Mucosa of descending colon (tissue), 3 donors: ENCODE measurements around the gene NEO1. TPM values are rescaled to one million over a fixed set of nuclear protein-coding genes. Genes with fewer than 3 reads are reported as not detected.

ENCODE experiments used
- ATAC-seq: fragments of 200-7000 bp; cut with Tn5 transposase; one replicate; pipeline ENCODE4 v1.9.1; 2020; ENCODE audit warnings: mild to moderate bottlenecking, moderate library complexity
- DNase-seq, 3 donors: peaks; one replicate each; pipeline ENCODE4 v3.0.0-alpha.2; 2020
- H3K36me3 ChIP-seq: fragments of 200-600 bp; one replicate; pipeline ENCODE4 v1.8.0; 2021; ENCODE audit warnings: low read depth, mild to moderate bottlenecking
- H3K4me1 ChIP-seq: fragments of 200-600 bp; one replicate; pipeline ENCODE4 v1.8.0; 2021; ENCODE audit warnings: low read depth, mild to moderate bottlenecking
- H3K4me3 ChIP-seq: fragments of 200-600 bp; one replicate; pipeline ENCODE4 v1.8.0; 2021; ENCODE audit warnings: mild to moderate bottlenecking
- H3K9me3 ChIP-seq: fragments of 200-600 bp; one replicate; pipeline ENCODE4 v1.8.0; 2021; ENCODE audit warnings: mild to moderate bottlenecking
- intact Hi-C, 2 donors: fragments of 100-400 bp; cut with DNase I in 1 of 2; cut with micrococcal nuclease in 1 of 2; formaldehyde crosslinking; loops; one replicate each; pipeline versions ENCODE4 v1.11.0 to v1.11.1; 2022; cut with DNase I, micrococcal nuclease
- long read RNA-seq, 2 donors: library from polyadenylated mRNA; unstranded; transcript quantifications; one replicate each; pipeline ENCODE4 v2.0.0, GENCODE V29; 2019 to 2021
- total RNA-seq, 3 donors: library from RNA; stranded (reverse); fragmentation: NEBNext Ultra II Directional in 2 of 3; extraction: Animal tissue kit (Norgen Biotek cat#: 25700) in 2 of 3; gene quantifications; one replicate each; pipeline versions ENCODE4 v1.2.1 to v1.2.4, GENCODE V29; 2021 to 2023
- TF ChIP-seq, protein P1 (sequence below): fragments of 200-600 bp; IDR thresholded peaks from one replicate; pipeline ENCODE4 v1.8.0; 2022; ENCODE audit warnings: antibody characterized with exemption, mild to moderate bottlenecking
- donor health status: DM: no; HTN: no; CAD: no; lungs with moderate emphysema.
- donor health status: DM: no; HTN: no; CAD: no.
- donor health status: DM: no; HTN: yes; CAD: no.

Gene NEO1, protein sequence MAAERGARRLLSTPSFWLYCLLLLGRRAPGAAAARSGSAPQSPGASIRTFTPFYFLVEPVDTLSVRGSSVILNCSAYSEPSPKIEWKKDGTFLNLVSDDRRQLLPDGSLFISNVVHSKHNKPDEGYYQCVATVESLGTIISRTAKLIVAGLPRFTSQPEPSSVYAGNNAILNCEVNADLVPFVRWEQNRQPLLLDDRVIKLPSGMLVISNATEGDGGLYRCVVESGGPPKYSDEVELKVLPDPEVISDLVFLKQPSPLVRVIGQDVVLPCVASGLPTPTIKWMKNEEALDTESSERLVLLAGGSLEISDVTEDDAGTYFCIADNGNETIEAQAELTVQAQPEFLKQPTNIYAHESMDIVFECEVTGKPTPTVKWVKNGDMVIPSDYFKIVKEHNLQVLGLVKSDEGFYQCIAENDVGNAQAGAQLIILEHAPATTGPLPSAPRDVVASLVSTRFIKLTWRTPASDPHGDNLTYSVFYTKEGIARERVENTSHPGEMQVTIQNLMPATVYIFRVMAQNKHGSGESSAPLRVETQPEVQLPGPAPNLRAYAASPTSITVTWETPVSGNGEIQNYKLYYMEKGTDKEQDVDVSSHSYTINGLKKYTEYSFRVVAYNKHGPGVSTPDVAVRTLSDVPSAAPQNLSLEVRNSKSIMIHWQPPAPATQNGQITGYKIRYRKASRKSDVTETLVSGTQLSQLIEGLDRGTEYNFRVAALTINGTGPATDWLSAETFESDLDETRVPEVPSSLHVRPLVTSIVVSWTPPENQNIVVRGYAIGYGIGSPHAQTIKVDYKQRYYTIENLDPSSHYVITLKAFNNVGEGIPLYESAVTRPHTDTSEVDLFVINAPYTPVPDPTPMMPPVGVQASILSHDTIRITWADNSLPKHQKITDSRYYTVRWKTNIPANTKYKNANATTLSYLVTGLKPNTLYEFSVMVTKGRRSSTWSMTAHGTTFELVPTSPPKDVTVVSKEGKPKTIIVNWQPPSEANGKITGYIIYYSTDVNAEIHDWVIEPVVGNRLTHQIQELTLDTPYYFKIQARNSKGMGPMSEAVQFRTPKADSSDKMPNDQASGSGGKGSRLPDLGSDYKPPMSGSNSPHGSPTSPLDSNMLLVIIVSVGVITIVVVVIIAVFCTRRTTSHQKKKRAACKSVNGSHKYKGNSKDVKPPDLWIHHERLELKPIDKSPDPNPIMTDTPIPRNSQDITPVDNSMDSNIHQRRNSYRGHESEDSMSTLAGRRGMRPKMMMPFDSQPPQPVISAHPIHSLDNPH (N-terminal part only)
- total RNA-seq: 100 to 1,000 TPM; 106 to 188 (median 166) TPM
- long read RNA-seq, donor 1, partial matches to known transcripts: 12 of 24 reads
- long read RNA-seq, donor 1, other reads (novel, unspliced or antisense): 10 of 24 reads
- long read RNA-seq, donor 2, partial matches to known transcripts: 3 of 8 reads
- long read RNA-seq, donor 2, other reads (novel, unspliced or antisense): 4 of 8 reads

DNA sequence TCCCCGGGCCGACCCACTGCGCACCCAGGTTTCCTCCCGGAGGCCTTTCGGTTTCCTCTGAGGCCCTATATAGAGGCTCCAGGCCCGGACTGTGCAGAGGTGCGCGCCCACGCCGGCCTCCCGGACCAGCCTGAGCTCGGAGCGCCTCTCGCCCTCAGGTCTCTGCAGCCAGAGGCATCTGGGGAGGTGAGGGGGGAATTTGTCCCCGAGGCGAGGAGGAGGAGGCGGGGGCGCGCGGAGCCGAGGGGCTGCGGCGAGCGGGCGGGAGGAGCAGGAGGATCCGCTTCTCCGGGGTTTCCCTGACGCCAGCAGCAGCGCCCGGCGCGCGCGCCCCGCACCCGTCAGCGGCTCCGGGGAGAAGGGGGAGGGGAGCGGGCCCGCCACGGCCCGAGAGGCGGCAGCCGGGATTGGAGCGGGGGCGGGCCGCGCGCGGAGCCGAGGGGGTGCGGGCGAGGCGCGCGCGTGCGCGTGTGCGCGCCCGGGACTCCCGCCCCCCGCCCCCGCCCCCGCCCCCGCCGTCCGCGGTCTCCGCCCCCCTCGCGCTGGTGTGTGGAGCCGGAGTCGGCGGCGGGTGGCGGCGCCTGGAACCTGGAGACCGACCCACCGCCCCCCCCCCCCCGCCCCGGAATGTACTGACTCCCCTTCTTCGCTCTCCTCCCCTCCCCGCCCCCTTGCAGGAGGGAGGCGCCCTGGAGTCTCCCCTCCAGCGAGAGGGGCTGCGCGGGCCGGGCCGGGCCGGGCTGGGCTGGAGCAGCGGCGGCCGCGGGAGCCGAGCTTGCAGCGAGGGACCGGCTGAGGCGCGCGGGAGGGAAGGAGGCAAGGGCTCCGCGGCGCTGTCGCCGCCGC is at the start of gene NEO1:
Gene NEO1, plus strand, starts transcription at position 657 of the 846 bp plus-strand sequence. CDS start 213 bp downstream, outside the sequence.
- ATAC-seq (peak; percentile 84), DNase-seq (peak; percentile 89 to 94 (median 90))
- intact Hi-C loops: no loop called here
- Histone ChIP-seq H3K9me3 (no peaks in the 10 kb centered on the region), H3K36me3 (no peaks in the 10 kb centered on the region), H3K4me3 (peak within 1 kb of the TSS; percentile 67), H3K4me1 (peaks cover 23% of the 10 kb centered on the region)
- TF ChIP-seq, protein P1, sequence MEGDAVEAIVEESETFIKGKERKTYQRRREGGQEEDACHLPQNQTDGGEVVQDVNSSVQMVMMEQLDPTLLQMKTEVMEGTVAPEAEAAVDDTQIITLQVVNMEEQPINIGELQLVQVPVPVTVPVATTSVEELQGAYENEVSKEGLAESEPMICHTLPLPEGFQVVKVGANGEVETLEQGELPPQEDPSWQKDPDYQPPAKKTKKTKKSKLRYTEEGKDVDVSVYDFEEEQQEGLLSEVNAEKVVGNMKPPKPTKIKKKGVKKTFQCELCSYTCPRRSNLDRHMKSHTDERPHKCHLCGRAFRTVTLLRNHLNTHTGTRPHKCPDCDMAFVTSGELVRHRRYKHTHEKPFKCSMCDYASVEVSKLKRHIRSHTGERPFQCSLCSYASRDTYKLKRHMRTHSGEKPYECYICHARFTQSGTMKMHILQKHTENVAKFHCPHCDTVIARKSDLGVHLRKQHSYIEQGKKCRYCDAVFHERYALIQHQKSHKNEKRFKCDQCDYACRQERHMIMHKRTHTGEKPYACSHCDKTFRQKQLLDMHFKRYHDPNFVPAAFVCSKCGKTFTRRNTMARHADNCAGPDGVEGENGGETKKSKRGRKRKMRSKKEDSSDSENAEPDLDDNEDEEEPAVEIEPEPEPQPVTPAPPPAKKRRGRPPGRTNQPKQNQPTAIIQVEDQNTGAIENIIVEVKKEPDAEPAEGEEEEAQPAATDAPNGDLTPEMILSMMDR: no peak

DNA sequence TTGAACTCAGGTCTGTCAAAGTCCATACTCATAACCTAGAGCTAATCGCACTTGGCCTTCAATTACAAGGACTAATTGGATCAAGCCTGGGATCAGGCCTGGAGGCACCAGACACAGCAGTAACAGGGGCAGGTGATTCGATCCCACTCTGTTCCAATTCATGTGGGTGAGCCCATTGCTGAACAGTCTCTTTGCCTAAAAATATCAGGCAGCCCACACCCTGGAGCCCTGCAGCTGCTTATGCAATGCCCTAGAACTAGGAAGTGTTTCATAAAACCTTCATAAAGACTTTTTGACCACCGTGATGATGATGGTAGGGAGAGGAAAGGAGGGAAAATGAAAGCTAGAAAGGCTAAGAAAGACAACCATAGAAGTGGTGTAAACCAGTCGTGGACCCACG is 47.8 kb upstream of the NEO1 start:
- intact Hi-C loops: no loop called here
- Histone ChIP-seq H3K4me3 (no peak overlapping the region), H3K36me3 (no peaks in the 10 kb centered on the region), H3K9me3 (no peaks in the 10 kb centered on the region), H3K4me1 (peaks cover 11% of the 10 kb centered on the region)
- TF ChIP-seq, protein P1: no peak
- ATAC-seq (no peak), DNase-seq (no peak)

DNA sequence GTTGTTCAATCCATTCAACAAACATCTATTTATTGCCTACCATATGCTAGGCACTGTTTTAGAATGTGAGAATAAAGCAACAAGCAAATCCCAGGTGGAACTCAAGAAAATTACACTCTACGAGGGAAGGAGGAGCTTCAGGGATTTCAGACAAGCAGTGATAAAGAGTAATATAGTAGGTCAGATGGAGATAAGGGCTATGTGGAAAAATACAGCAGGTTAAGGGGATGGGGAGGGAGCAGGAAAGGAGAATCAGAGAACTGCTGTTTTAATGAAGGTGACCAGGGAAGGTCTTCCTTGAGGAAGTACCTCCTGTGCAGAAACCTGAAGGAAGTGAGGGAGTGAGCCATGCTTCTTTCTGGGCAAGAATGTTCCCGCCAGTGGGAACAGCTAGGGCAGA is 47.2 kb upstream of the NEO1 start:
- Histone ChIP-seq H3K36me3 (no peaks in the 10 kb centered on the region), H3K4me1 (peaks cover 11% of the 10 kb centered on the region), H3K9me3 (no peaks in the 10 kb centered on the region), H3K4me3 (no peak overlapping the region)
- DNase-seq (no peak), ATAC-seq (peak; percentile 57)
- TF ChIP-seq, protein P1: no peak
- intact Hi-C loops: no loop called here

DNA sequence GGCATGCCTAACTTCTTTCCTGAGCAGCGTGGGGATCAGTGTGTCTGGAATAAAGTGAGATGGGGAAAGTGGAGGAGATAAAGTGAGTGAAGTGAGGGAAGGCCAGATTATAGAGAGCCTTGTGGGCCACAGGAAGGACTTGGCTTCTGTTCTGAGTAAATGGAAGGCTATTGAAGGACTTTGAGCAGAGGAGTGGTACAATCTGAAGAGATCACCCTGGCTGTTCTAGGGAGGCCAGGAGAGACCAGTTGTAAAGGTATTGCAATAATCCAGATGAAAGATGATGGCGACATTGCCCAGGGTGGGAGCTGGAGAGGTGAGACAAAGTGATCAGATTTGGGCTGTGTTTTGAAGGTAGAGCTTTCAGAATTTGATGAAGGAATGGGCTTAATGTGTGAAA is 46.8 kb upstream of the NEO1 start:
- ATAC-seq (peak; percentile 58), DNase-seq (no peak)
- Histone ChIP-seq H3K36me3 (no peaks in the 10 kb centered on the region), H3K4me3 (no peak overlapping the region), H3K9me3 (no peaks in the 10 kb centered on the region), H3K4me1 (peaks cover 11% of the 10 kb centered on the region)
- intact Hi-C loops: no loop called here
- TF ChIP-seq, protein P1: no peak
